HG02884 (cell line): ENCODE data around the gene PIGU.
"Not testable (repeated sequence)": the region's sequence is repeated elsewhere in the genome, so short reads cannot be mapped to it uniquely, and the experiment has no call there.

Experiments used
- ATAC-seq: cut with Tn5 transposase; IDR thresholded peaks from one replicate; pipeline ENCODE4 v1.9.1; 2021; ENCODE audit warnings: mild to moderate bottlenecking, moderate library complexity; ENCODE audit not compliant: unreplicated experiment

PIGU gene

GRCh38 chr20:34663213-34663943 is 13.5 kb downstream of the PIGU start:
- ATAC-seq: no peak

- not testable (repeated sequence) for ATAC-seq
Measured at GRCh38 chr20:34661811-34662210, 15.1 kb downstream of the PIGU start.

GRCh38 chr20:34658654-34659053 is 18.2 kb downstream of the PIGU start:
- not testable (repeated sequence) for ATAC-seq

- ATAC-seq: no peak
Measured at GRCh38 chr20:34654207-34654744, 22.6 kb downstream of the PIGU start.

- no peak for ATAC-seq
Measured at GRCh38 chr20:34651200-34651599, 25.7 kb downstream of the PIGU start.

GRCh38 chr20:34647737-34648136 is 29.2 kb downstream of the PIGU start:
- no peak for ATAC-seq

- no peak for ATAC-seq
Measured at GRCh38 chr20:34644951-34645350, 31.9 kb downstream of the PIGU start.

- no peak for ATAC-seq
Measured at GRCh38 chr20:34644345-34644744, 32.5 kb downstream of the PIGU start.

- ATAC-seq: no peak
Measured at GRCh38 chr20:34643928-34644327, 33.0 kb downstream of the PIGU start.

- ATAC-seq: no peak
Measured at GRCh38 chr20:34642009-34642408, 34.9 kb downstream of the PIGU start.

- no peak for ATAC-seq
Measured at GRCh38 chr20:34639755-34640222, 37.1 kb downstream of the PIGU start.

GRCh38 chr20:34638532-34638931 is 38.4 kb downstream of the PIGU start:
- no peak for ATAC-seq

GRCh38 chr20:34638039-34638292 is 38.9 kb downstream of the PIGU start:
- ATAC-seq: no peak

GRCh38 chr20:34637245-34638038 is 39.5 kb downstream of the PIGU start:
- no peak for ATAC-seq

- no peak for ATAC-seq
Measured at GRCh38 chr20:34636648-34637047, 40.2 kb downstream of the PIGU start.

- ATAC-seq: no peak
Measured at GRCh38 chr20:34634392-34634791, 42.5 kb downstream of the PIGU start.

- no peak for ATAC-seq
Measured at GRCh38 chr20:34632870-34633452, 43.9 kb downstream of the PIGU start.

GRCh38 chr20:34629904-34630303 is 47.0 kb downstream of the PIGU start:
- no peak for ATAC-seq

- no peak for ATAC-seq
Measured at GRCh38 chr20:34629342-34629741, 47.5 kb downstream of the PIGU start.

- no peak for ATAC-seq
Measured at GRCh38 chr20:34628026-34628425, 48.9 kb downstream of the PIGU start.

- ATAC-seq: no peak
Measured at GRCh38 chr20:34627458-34627857, 49.4 kb downstream of the PIGU start.

- no peak for ATAC-seq
Measured at GRCh38 chr20:34626992-34627391, 49.9 kb downstream of the PIGU start.
